ENCODE data around the gene ANKS1A.

DNA sequence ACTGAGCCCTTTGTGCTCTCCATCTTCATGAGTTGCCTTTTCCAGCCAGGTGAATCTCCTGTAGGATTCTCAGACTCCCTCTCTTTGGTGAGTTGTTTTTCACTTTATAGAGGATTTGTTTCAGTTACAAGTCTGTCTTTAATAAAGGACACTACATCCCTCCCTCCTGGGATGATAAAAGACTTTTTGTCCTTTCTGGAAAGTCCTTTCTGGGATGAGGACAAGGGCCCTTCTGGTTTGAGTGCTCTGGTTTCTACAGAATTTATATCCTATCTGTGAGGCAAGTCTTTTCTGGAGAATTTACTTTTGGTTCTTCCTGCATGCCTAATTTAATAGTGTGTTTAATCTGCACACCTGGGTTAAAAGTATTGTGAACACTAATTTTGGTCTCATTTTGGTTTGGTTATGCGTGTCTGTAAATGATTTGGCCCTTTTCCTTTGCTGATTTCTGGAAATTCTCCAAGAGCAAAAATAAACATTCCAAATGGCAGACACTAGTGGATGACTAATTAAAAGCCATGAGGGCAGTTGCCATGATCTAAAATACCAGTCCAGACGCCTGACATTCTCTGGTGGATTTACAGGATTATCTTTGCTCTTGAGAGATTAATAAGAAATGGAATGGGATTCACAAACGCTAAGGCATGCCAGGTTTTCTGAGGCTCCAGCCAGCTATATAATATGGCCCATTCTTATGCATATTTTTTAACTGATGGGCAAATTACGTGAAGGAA, 207.2 kb downstream of the ANKS1A start:
- TF ChIP-seq, protein P1, sequence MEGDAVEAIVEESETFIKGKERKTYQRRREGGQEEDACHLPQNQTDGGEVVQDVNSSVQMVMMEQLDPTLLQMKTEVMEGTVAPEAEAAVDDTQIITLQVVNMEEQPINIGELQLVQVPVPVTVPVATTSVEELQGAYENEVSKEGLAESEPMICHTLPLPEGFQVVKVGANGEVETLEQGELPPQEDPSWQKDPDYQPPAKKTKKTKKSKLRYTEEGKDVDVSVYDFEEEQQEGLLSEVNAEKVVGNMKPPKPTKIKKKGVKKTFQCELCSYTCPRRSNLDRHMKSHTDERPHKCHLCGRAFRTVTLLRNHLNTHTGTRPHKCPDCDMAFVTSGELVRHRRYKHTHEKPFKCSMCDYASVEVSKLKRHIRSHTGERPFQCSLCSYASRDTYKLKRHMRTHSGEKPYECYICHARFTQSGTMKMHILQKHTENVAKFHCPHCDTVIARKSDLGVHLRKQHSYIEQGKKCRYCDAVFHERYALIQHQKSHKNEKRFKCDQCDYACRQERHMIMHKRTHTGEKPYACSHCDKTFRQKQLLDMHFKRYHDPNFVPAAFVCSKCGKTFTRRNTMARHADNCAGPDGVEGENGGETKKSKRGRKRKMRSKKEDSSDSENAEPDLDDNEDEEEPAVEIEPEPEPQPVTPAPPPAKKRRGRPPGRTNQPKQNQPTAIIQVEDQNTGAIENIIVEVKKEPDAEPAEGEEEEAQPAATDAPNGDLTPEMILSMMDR (IDR thresholded peaks at IDR 0.05): no peak
- no peak for TF ChIP-seq RORB (CRISPR knock-in tag; IDR thresholded peaks at IDR 0.05)
- TF ChIP-seq, protein P2, sequence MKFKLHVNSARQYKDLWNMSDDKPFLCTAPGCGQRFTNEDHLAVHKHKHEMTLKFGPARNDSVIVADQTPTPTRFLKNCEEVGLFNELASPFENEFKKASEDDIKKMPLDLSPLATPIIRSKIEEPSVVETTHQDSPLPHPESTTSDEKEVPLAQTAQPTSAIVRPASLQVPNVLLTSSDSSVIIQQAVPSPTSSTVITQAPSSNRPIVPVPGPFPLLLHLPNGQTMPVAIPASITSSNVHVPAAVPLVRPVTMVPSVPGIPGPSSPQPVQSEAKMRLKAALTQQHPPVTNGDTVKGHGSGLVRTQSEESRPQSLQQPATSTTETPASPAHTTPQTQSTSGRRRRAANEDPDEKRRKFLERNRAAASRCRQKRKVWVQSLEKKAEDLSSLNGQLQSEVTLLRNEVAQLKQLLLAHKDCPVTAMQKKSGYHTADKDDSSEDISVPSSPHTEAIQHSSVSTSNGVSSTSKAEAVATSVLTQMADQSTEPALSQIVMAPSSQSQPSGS (CRISPR knock-in tag; IDR thresholded peaks at IDR 0.05; ENCODE audit: borderline replicate concordance, low read depth): no peak
- TF ChIP-seq CREB1 (CRISPR knock-in tag; IDR thresholded peaks at IDR 0.05): no peak
- no peak for TF ChIP-seq IRF2 (CRISPR knock-in tag; IDR thresholded peaks at IDR 0.05; ENCODE audit: borderline replicate concordance, low read depth)
- no peak for TF ChIP-seq SMAD3 (CRISPR knock-in tag; IDR thresholded peaks at IDR 0.05; ENCODE audit: borderline replicate concordance)
- TF ChIP-seq ZNF121 (CRISPR knock-in tag; IDR thresholded peaks at IDR 0.05): no peak
- TF ChIP-seq, protein P3, sequence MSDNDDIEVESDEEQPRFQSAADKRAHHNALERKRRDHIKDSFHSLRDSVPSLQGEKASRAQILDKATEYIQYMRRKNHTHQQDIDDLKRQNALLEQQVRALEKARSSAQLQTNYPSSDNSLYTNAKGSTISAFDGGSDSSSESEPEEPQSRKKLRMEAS (CRISPR knock-in tag; IDR thresholded peaks at IDR 0.05): no peak
- TF ChIP-seq CREM (CRISPR knock-in tag; IDR thresholded peaks at IDR 0.05): no peak
- TF ChIP-seq CBFB (CRISPR knock-in tag; IDR thresholded peaks at IDR 0.05; ENCODE audit: low read depth): no peak
- no peak for TF ChIP-seq NR2C2 (CRISPR knock-in tag; IDR thresholded peaks at IDR 0.05)
- TF ChIP-seq, protein P4, sequence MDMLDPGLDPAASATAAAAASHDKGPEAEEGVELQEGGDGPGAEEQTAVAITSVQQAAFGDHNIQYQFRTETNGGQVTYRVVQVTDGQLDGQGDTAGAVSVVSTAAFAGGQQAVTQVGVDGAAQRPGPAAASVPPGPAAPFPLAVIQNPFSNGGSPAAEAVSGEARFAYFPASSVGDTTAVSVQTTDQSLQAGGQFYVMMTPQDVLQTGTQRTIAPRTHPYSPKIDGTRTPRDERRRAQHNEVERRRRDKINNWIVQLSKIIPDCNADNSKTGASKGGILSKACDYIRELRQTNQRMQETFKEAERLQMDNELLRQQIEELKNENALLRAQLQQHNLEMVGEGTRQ (CRISPR knock-in tag; IDR thresholded peaks at IDR 0.05): no peak

Measured in WTC11 (cell line).